CD14-positive monocyte (primary cell): Measurements from ENCODE around the gene SLC25A26. TPM values are rescaled to one million over a fixed set of nuclear protein-coding genes. Genes with fewer than 3 reads are reported as not detected.

Experiments used
- DNase-seq, 3 donors: peaks; one replicate each; pipeline ENCODE4 v3.0.0-alpha.2; 2011 to 2022
- H2AFZ ChIP-seq: 2 replicates; pipeline ENCODE4 v1.6.0; 2012; ENCODE audit warnings: mild to moderate bottlenecking, low read depth, low read length, inconsistent platforms; ENCODE audit not compliant: insufficient read depth, poor library complexity, severe bottlenecking
- H3K27ac ChIP-seq, 2 donors: 1 replicate in 1 of 2; 2 replicates in 1 of 2; pipeline ENCODE4 v1.5.1; 2012 to 2013; ENCODE audit warnings: low read length in 2 of 2, control low read depth in 1 of 2, inconsistent platforms in 1 of 2, low read depth in 1 of 2, mild to moderate bottlenecking in 1 of 2
- H3K27me3 ChIP-seq, 2 donors: one replicate each; pipeline versions ENCODE4 v1.6.0 to v1.6.1; 2011 to 2013; ENCODE audit warnings: low read length in 2 of 2; ENCODE audit not compliant: control insufficient read depth in 2 of 2, insufficient read depth in 2 of 2
- H3K36me3 ChIP-seq, 2 donors: replicated peaks in 1 of 2; 1 replicate in 1 of 2; 2 replicates in 1 of 2; pipeline versions ENCODE4 v1.5.1 to v1.6.1; 2012 to 2013; ENCODE audit warnings: low read length in 2 of 2, control low read depth in 1 of 2, inconsistent platforms in 1 of 2, mild to moderate bottlenecking in 1 of 2; ENCODE audit not compliant: insufficient read depth in 2 of 2, control insufficient read depth in 1 of 2
- H3K4me1 ChIP-seq, 2 donors: 1 replicate in 1 of 2; 2 replicates in 1 of 2; pipeline versions ENCODE4 v1.5.1 to v1.6.1; 2012 to 2013; ENCODE audit warnings: low read length in 2 of 2, control low read depth in 1 of 2, inconsistent platforms in 1 of 2, mild to moderate bottlenecking in 1 of 2, moderate library complexity in 1 of 2; ENCODE audit not compliant: insufficient read depth in 2 of 2, control insufficient read depth in 1 of 2
- H3K4me2 ChIP-seq: replicated peaks from 2 replicates; pipeline ENCODE3; 2012; ENCODE audit warnings: low read length, moderate library complexity, mild to moderate bottlenecking; ENCODE audit not compliant: poor library complexity, severe bottlenecking; ENCODE audit errors: extremely low read depth
- H3K4me3 ChIP-seq, 3 experiments: fragments of 200-600 bp in 1 of 3; sonication (generic) in 1 of 3; replicated peaks in 1 of 3; 1 replicate in 2 of 3; 2 replicates in 1 of 3; pipeline ENCODE4 v1.5.1; 2011 to 2013; ENCODE audit warnings: low read length in 3 of 3, mild to moderate bottlenecking in 3 of 3, control low read depth in 2 of 3, low read depth in 2 of 3, inconsistent platforms in 1 of 3, moderate library complexity in 1 of 3
- H3K79me2 ChIP-seq: 2 replicates; pipeline ENCODE4 v1.6.0; 2012; ENCODE audit warnings: mild to moderate bottlenecking, control low read depth, inconsistent platforms, low read length, moderate library complexity; ENCODE audit not compliant: insufficient read depth
- H3K9ac ChIP-seq: 2 replicates; pipeline ENCODE4 v1.6.0; 2017; ENCODE audit warnings: low read length, mild to moderate bottlenecking; ENCODE audit not compliant: insufficient read depth, poor library complexity, severe bottlenecking
- H3K9me3 ChIP-seq, 2 donors: replicated peaks in 1 of 2; 1 replicate in 1 of 2; 2 replicates in 1 of 2; pipeline versions ENCODE4 v1.5.1 to v1.6.1; 2012 to 2013; ENCODE audit warnings: low read length in 2 of 2, control low read depth in 1 of 2; ENCODE audit not compliant: control insufficient read depth in 1 of 2, insufficient read depth in 1 of 2
- H4K20me1 ChIP-seq: 2 replicates; pipeline ENCODE4 v1.6.0; 2012; ENCODE audit warnings: mild to moderate bottlenecking, low read length, control low read depth, moderate library complexity; ENCODE audit not compliant: insufficient read depth
- H3K27ac Mint-ChIP-seq, 7 donors: one replicate each; pipeline ENCODE4 v1.8.0; 2020; ENCODE audit warnings: mild to moderate bottlenecking in 7 of 7, mixed read lengths in 7 of 7, moderate library complexity in 6 of 7, inconsistent platforms in 2 of 7
- H3K27me3 Mint-ChIP-seq, 3 donors: one replicate each; pipeline ENCODE4 v1.8.0; 2021 to 2022; ENCODE audit warnings: low read depth in 3 of 3, mild to moderate bottlenecking in 3 of 3, mixed read lengths in 3 of 3, moderate library complexity in 3 of 3, inconsistent platforms in 1 of 3
- H3K36me3 Mint-ChIP-seq, 2 donors: one replicate each; pipeline ENCODE4 v1.8.0; 2020; ENCODE audit warnings: mixed read lengths in 2 of 2, inconsistent platforms in 1 of 2, mild to moderate bottlenecking in 1 of 2
- H3K4me1 Mint-ChIP-seq: one replicate; pipeline ENCODE4 v1.8.0; 2020; ENCODE audit warnings: mild to moderate bottlenecking, mixed read lengths
- H3K4me3 Mint-ChIP-seq, 2 donors: one replicate each; pipeline ENCODE4 v1.8.0; 2020; ENCODE audit warnings: mild to moderate bottlenecking in 2 of 2, mixed read lengths in 2 of 2, moderate library complexity in 1 of 2
- H3K9me3 Mint-ChIP-seq, 7 donors: one replicate each; pipeline ENCODE4 v1.8.0; 2020 to 2022; ENCODE audit warnings: mixed read lengths in 7 of 7, mild to moderate bottlenecking in 6 of 7, moderate library complexity in 6 of 7, inconsistent platforms in 2 of 7
- CTCF ChIP-seq: fragments of 200-600 bp; IDR thresholded peaks from one replicate; pipeline ENCODE4 v1.8.0; 2022; ENCODE audit warnings: antibody characterized with exemption, mild to moderate bottlenecking
- WGBS: methylation state at CpG from one replicate; pipeline ENCODE4 v1.1.5; 2013; ENCODE audit warnings: missing lambda C conversion rate; ENCODE audit not compliant: insufficient coverage; 5-methylcytosine and 5-hydroxymethylcytosine counted together
- intact Hi-C, 2 donors: fragments of 100-400 bp; cut with micrococcal nuclease; formaldehyde crosslinking; loops; one replicate each; pipeline versions ENCODE4 v1.15.0 to v1.15.1; 2023
- polyA plus RNA-seq, 3 donors: library from polyadenylated mRNA; depleted of rRNA in 1 of 3; unstranded in 2 of 3; stranded (reverse) in 1 of 3; fragments of 300-500 nt in 2 of 3; fragments of >200 nt in 1 of 3; fragmentation: Illumina TruSeq in 2 of 3; gene quantifications; 1 replicate in 2 of 3; 2 replicates in 1 of 3; pipeline ENCODE4 v1.2.3, GENCODE V29; 2012 to 2021

The SLC25A26 gene
- polyA plus RNA-seq, 3 donors: 11.6 to 23.0 (median 14.4) TPM

DNA sequence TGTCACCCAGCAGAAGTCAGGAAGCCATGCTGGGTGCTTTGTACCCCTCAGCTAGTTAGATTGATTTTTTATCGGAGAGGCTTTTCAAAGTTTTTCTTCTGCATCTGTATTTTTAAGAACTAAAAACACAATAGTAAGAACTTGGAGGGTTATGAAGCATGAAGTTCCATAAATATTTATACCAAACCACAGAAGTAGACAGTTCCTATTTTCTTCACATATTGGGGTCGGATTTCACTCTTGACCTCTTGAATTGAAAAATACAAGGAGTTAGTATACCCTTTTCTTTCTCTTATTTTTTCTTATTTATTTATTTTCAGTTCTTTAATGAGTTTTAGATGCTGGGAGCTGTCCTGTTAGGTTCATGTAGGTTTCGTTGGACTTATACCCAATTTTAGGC, 35.1 kb downstream of the SLC25A26 start:
- Histone ChIP-seq H3K36me3 (no peaks in the 10 kb centered on the region), H3K4me2 (no peak overlapping the region), H2AFZ (no peak overlapping the region), H3K27me3 (no peaks in the 10 kb centered on the region), H3K4me1 (peaks cover 0 to 3% of the 10 kb centered on the region in 2 donors), H3K9me3 (no peaks in the 10 kb centered on the region), H3K4me3 (no peak overlapping the region), H4K20me1 (no peaks in the 10 kb centered on the region), H3K9ac (no peak overlapping the region), H3K27ac (no peak overlapping the region), H3K79me2 (no peaks in the 10 kb centered on the region)
- Mint-ChIP-seq H3K27me3 (no peaks in the 10 kb centered on the region), H3K9me3 (peaks cover 0 to 2% (median 0%) of the 10 kb centered on the region in 7 donors), H3K4me1 (peaks cover 7% of the 10 kb centered on the region), H3K27ac (no peak overlapping the region), H3K36me3 (peaks cover 0 to 8% of the 10 kb centered on the region in 2 donors), H3K4me3 (no peak overlapping the region)
- intact Hi-C loops: loop anchor here in 1 of 2 donors (5.0 kb wide), 1 partner anchor 566 kb away; no protein-coding TSS in a partner anchor
- DNase-seq: no peak
- WGBS: no CpG with 5 or more reads among the region's 3 CpGs
- TF ChIP-seq CTCF: no peak

- Histone ChIP-seq H3K9ac (no peak overlapping the region), H3K9me3 (no peaks in the 10 kb centered on the region), H3K4me1 (peaks cover 0 to 3% of the 10 kb centered on the region in 2 donors), H3K79me2 (no peaks in the 10 kb centered on the region), H3K4me2 (no peak overlapping the region), H2AFZ (no peak overlapping the region), H3K27me3 (no peaks in the 10 kb centered on the region), H3K27ac (no peak overlapping the region), H3K4me3 (no peak overlapping the region), H4K20me1 (no peaks in the 10 kb centered on the region), H3K36me3 (no peaks in the 10 kb centered on the region)
- Mint-ChIP-seq H3K9me3 (peaks cover 0 to 2% (median 0%) of the 10 kb centered on the region in 7 donors), H3K4me3 (no peak overlapping the region), H3K36me3 (peaks cover 0 to 11% of the 10 kb centered on the region in 2 donors), H3K27me3 (no peaks in the 10 kb centered on the region), H3K27ac (peak overlapping the region in 1 of 7 donors; percentile 38), H3K4me1 (peaks cover 7% of the 10 kb centered on the region)
- no peak for DNase-seq
- intact Hi-C loops: loop anchor here in 1 of 2 donors (5.0 kb wide), 1 partner anchor 565 kb away; no protein-coding TSS in a partner anchor
- no CpG with 5 or more reads among the region's 2 CpGs for WGBS
- TF ChIP-seq CTCF: no peak
These were observed 36.0 kb downstream of the SLC25A26 start for GRCh38 chr3:66256806-66257205.
